Neural cell (in vitro differentiated cells): ENCODE data around the gene SCRG1. TPM values are rescaled to one million over a fixed set of nuclear protein-coding genes. Genes with fewer than 3 reads are reported as not detected.

Experiments
- H2AFZ ChIP-seq: fragments of 200-600, 300-800 bp; sonication (generic), shearing (Covaris generic); 2 replicates; pipeline ENCODE4 v1.6.0; 2014; ENCODE audit warnings: low read depth, mild to moderate bottlenecking, antibody characterized with exemption, low read length, moderate library complexity
- H3F3A ChIP-seq: fragments of 200-600 bp; shearing (Covaris generic); 2 replicates; pipeline ENCODE4 v1.6.1; 2016; ENCODE audit warnings: mild to moderate bottlenecking, moderate library complexity, mixed read lengths, antibody characterized with exemption, low read length; ENCODE audit not compliant: insufficient read depth, poor library complexity, severe bottlenecking
- H3K27ac ChIP-seq: fragments of 200-600, 300-800 bp; sonication (generic), shearing (Covaris generic); 2 replicates; pipeline ENCODE4 v1.5.1; 2014; ENCODE audit warnings: mild to moderate bottlenecking, low read length, moderate library complexity
- H3K27me3 ChIP-seq: fragments of 300-800, 200-600 bp; sonication (generic), shearing (Covaris generic); 2 replicates; pipeline ENCODE4 v1.6.0; 2014; ENCODE audit warnings: mild to moderate bottlenecking, low read depth, low read length, moderate library complexity; ENCODE audit not compliant: insufficient read depth
- H3K36me3 ChIP-seq: fragments of 300-800, 200-600 bp; sonication (generic), shearing (Covaris generic); 2 replicates; pipeline ENCODE4 v1.5.1; 2014; ENCODE audit warnings: mild to moderate bottlenecking, antibody characterized with exemption, low read length, moderate library complexity; ENCODE audit not compliant: insufficient read depth
- H3K4me2 ChIP-seq: fragments of 300-800, 200-600 bp; sonication (generic), shearing (Covaris generic); 2 replicates; pipeline ENCODE4 v1.6.0; 2014; ENCODE audit warnings: mild to moderate bottlenecking, low read length
- H3K4me3 ChIP-seq: fragments of 300-800, 200-600 bp; sonication (generic), shearing (Covaris generic); 2 replicates; pipeline ENCODE4 v1.5.1; 2014; ENCODE audit warnings: mild to moderate bottlenecking, low read length, moderate library complexity
- H3K79me2 ChIP-seq: fragments of 200-600 bp; shearing (Covaris generic); replicated peaks from 2 replicates; pipeline ENCODE4 v1.6.0; 2014; ENCODE audit warnings: mild to moderate bottlenecking, low read length, moderate library complexity; ENCODE audit not compliant: insufficient read depth
- H3K9ac ChIP-seq: fragments of 300-800, 200-600 bp; sonication (generic), shearing (Covaris generic); 2 replicates; pipeline ENCODE4 v1.6.1; 2016; ENCODE audit warnings: mild to moderate bottlenecking, low read length, mixed read lengths
- H3K9me2 ChIP-seq: fragments of 200-600 bp; shearing (Covaris generic); 2 replicates; pipeline ENCODE4 v1.6.1; 2016; ENCODE audit warnings: mild to moderate bottlenecking, low read length, mixed read lengths; ENCODE audit not compliant: insufficient read depth
- H3K9me3 ChIP-seq: fragments of 200-600, 300-800 bp; sonication (generic), shearing (Covaris generic); 2 replicates; pipeline ENCODE4 v1.6.1; 2016; ENCODE audit warnings: mild to moderate bottlenecking, mixed run types, low read length, moderate library complexity, mixed read lengths
- H4K20me1 ChIP-seq: fragments of 200-600 bp; shearing (Covaris generic); 2 replicates; pipeline ENCODE4 v1.6.1; 2016; ENCODE audit warnings: mild to moderate bottlenecking, mixed run types; ENCODE audit not compliant: insufficient read depth
- EP300 ChIP-seq: fragments of 450-650 bp; conservative IDR thresholded peaks from 2 replicates; pipeline ENCODE4 v1.6.1; 2014; ENCODE audit warnings: antibody characterized with exemption, mild to moderate bottlenecking, moderate library complexity; ENCODE audit not compliant: poor library complexity, severe bottlenecking
- MXI1 ChIP-seq: fragments of 450-650 bp; conservative IDR thresholded peaks from 2 replicates; pipeline ENCODE4 v1.6.1; 2014; ENCODE audit warnings: antibody characterized with exemption, mild to moderate bottlenecking; ENCODE audit not compliant: poor library complexity, severe bottlenecking
- POLR2AphosphoS5 ChIP-seq: IDR thresholded peaks from 2 replicates; pipeline ENCODE4 v1.6.1; 2012
- RAD21 ChIP-seq: fragments of 450-650 bp; conservative IDR thresholded peaks from 2 replicates; pipeline ENCODE4 v1.6.1; 2014; ENCODE audit warnings: antibody characterized with exemption, mild to moderate bottlenecking, moderate library complexity
- REST ChIP-seq: IDR thresholded peaks from 2 replicates; pipeline ENCODE4 v1.6.1; 2012; ENCODE audit warnings: borderline replicate concordance
- SMC3 ChIP-seq: fragments of 450-650 bp; conservative IDR thresholded peaks from 2 replicates; pipeline ENCODE4 v1.6.1; 2014; ENCODE audit warnings: antibody characterized with exemption, mild to moderate bottlenecking, moderate library complexity; ENCODE audit not compliant: poor library complexity
- polyA plus RNA-seq: library from polyadenylated mRNA; depleted of rRNA; stranded (reverse); fragments of >200 nt; gene quantifications from 2 replicates; pipeline ENCODE4 v1.2.3, GENCODE V29; 2014
- small RNA-seq, 3 experiments: library from RNA; depleted of rRNA; stranded (forward); fragments of <200 nt; gene quantifications; one replicate each; pipeline ENCODE3, GENCODE V24; 2012

SCRG1 gene
- polyA plus RNA-seq, 1 donor from 2014 or later: 0.42 TPM

GRCh38 chr4:173337463-173337862, 61.5 kb downstream of the SCRG1 start:
- Histone ChIP-seq H3K36me3 (no peaks in the 10 kb centered on the region), H3K27me3 (no peaks in the 10 kb centered on the region), H3K9me3 (no peaks in the 10 kb centered on the region), H3F3A (peaks cover 10% of the 10 kb centered on the region), H2AFZ (no peak overlapping the region), H3K4me2 (no peak overlapping the region), H3K4me3 (no peak overlapping the region), H4K20me1 (no peaks in the 10 kb centered on the region), H3K27ac (no peak overlapping the region), H3K79me2 (peaks cover 9% of the 10 kb centered on the region), H3K9me2 (no peaks in the 10 kb centered on the region), H3K9ac (no peak overlapping the region)
- TF ChIP-seq EP300: no peak
- no peak for TF ChIP-seq SMC3
- no peak for TF ChIP-seq POLR2AphosphoS5
- TF ChIP-seq REST: no peak

GRCh38 chr4:173334891-173335752, 63.8 kb downstream of the SCRG1 start:
- peak overlapping the region; percentile 26 for H3K27ac ChIP-seq
- peak overlapping the region; percentile 93 for H3K4me3 ChIP-seq
- peak overlapping the region; percentile 54 for H3K9ac ChIP-seq
- TF ChIP-seq RAD21 (no peak), REST (peak; percentile 25), MXI1 (peak; percentile 74), SMC3 (peak; percentile 19), EP300 (no peak), POLR2AphosphoS5 (peak; percentile 49)
- H3K4me2 ChIP-seq: peak overlapping the region; percentile 89
- H3K9me3 ChIP-seq: no peaks in the 10 kb centered on the region
- peak overlapping the region; percentile 57 for H2AFZ ChIP-seq
- peaks cover 10% of the 10 kb centered on the region for H3F3A ChIP-seq
- H3K36me3 ChIP-seq: peaks cover 3% of the 10 kb centered on the region
- H3K9me2 ChIP-seq: no peaks in the 10 kb centered on the region
- H4K20me1 ChIP-seq: no peaks in the 10 kb centered on the region
- peaks cover 30% of the 10 kb centered on the region for H3K79me2 ChIP-seq
- no peaks in the 10 kb centered on the region for H3K27me3 ChIP-seq

Small RNAs within 50 kb of the gene (small RNA-seq; reads per million reads assigned to genes)
- 0 reads per million in 3 experiments for gene RNU6-1096P

Other genes with a start within 250 kb of the SCRG1 start
- 14.9 and 15.0 TPM in 2 replicates for gene GALNT7, start 230.3 kb downstream of the SCRG1 start, polyA plus RNA-seq
- gene HMGB2, start 64.8 kb downstream of the SCRG1 start, polyA plus RNA-seq: 165 and 184 TPM in 2 replicates
- gene SAP30, start 28.2 kb downstream of the SCRG1 start, polyA plus RNA-seq: 55.8 and 58.3 TPM in 2 replicates
- not detected in 2 replicates for gene HAND2, start 131.1 kb upstream of the SCRG1 start, polyA plus RNA-seq